GM18873 (cell line): Measurements from ENCODE around the gene ZNF597.
"Not testable (repeated sequence)": the region's sequence is repeated elsewhere in the genome, so short reads cannot be mapped to it uniquely, and the experiment has no call there.

ENCODE experiments used
- ATAC-seq: cut with Tn5 transposase; IDR thresholded peaks from one replicate; pipeline ENCODE4 v1.9.1; 2021; ENCODE audit warnings: mild to moderate bottlenecking, moderate library complexity, moderate number of reproducible peaks; ENCODE audit not compliant: unreplicated experiment, low FRiP score

Gene ZNF597

GRCh38 chr16:3476409-3476808, 33.1 kb upstream of the ZNF597 start:
- no peak for ATAC-seq

GRCh38 chr16:3475604-3476375, 32.5 kb upstream of the ZNF597 start:
- no peak for ATAC-seq

- not testable (repeated sequence) for ATAC-seq
These were observed 31.6 kb upstream of the ZNF597 start for GRCh38 chr16:3474870-3475269.

GRCh38 chr16:3474136-3474779, 31.0 kb upstream of the ZNF597 start:
- ATAC-seq, result no peak

GRCh38 chr16:3473596-3473943, 30.3 kb upstream of the ZNF597 start:
- ATAC-seq, result not testable (repeated sequence)

GRCh38 chr16:3472878-3473595, 29.7 kb upstream of the ZNF597 start:
- no peak for ATAC-seq

GRCh38 chr16:3471518-3472176, 28.3 kb upstream of the ZNF597 start:
- no peak for ATAC-seq

GRCh38 chr16:3470723-3471122, 27.4 kb upstream of the ZNF597 start:
- no peak for ATAC-seq

GRCh38 chr16:3469736-3470135, 26.4 kb upstream of the ZNF597 start:
- ATAC-seq, result no peak

- ATAC-seq, result no peak
These were observed 25.2 kb upstream of the ZNF597 start for GRCh38 chr16:3468501-3468900.

GRCh38 chr16:3467921-3468320, 24.6 kb upstream of the ZNF597 start:
- no peak for ATAC-seq

GRCh38 chr16:3467182-3467581, 23.9 kb upstream of the ZNF597 start:
- no peak for ATAC-seq

GRCh38 chr16:3465911-3466584, 22.7 kb upstream of the ZNF597 start:
- no peak for ATAC-seq

GRCh38 chr16:3465301-3465700, 22.0 kb upstream of the ZNF597 start:
- ATAC-seq, result no peak

GRCh38 chr16:3461151-3461550, 17.8 kb upstream of the ZNF597 start:
- ATAC-seq, result no peak

- no peak for ATAC-seq
These were observed 17.3 kb upstream of the ZNF597 start for GRCh38 chr16:3460585-3460984.

GRCh38 chr16:3460121-3460520, 16.8 kb upstream of the ZNF597 start:
- no peak for ATAC-seq

GRCh38 chr16:3459401-3460090, 16.2 kb upstream of the ZNF597 start:
- ATAC-seq, result no peak

- no peak for ATAC-seq
These were observed 15.6 kb upstream of the ZNF597 start for GRCh38 chr16:3458852-3459361.
